ENCODE results near the gene C17orf78.
"Not testable (repeated sequence)": the region's sequence is repeated elsewhere in the genome, so short reads cannot be mapped to it uniquely, and the experiment has no call there.

Gene C17orf78

GRCh38 chr17:37388266-37388665 is 12.5 kb downstream of the C17orf78 start:
- DNase-seq, result no peak

GRCh38 chr17:37389160-37389559 is 13.4 kb downstream of the C17orf78 start:
- DNase-seq, result no peak

GRCh38 chr17:37391146-37391545 is 15.4 kb downstream of the C17orf78 start:
- no peak for DNase-seq

- DNase-seq, result no peak
These were observed 16.3 kb downstream of the C17orf78 start for GRCh38 chr17:37392024-37392590.

- DNase-seq, result no peak
These were observed 17.6 kb downstream of the C17orf78 start for GRCh38 chr17:37393352-37393751.

GRCh38 chr17:37399265-37399803 is 23.5 kb downstream of the C17orf78 start:
- no peak for DNase-seq

- DNase-seq, result no peak
These were observed 24.7 kb downstream of the C17orf78 start for GRCh38 chr17:37400505-37400904.

GRCh38 chr17:37405522-37405921 is 29.7 kb downstream of the C17orf78 start:
- DNase-seq, result not testable (repeated sequence)

GRCh38 chr17:37405955-37406634 is 30.3 kb downstream of the C17orf78 start:
- no peak for DNase-seq

GRCh38 chr17:37406635-37407461 is 31.1 kb downstream of the C17orf78 start, which contains the start of the genes ACACA and TADA2A:
ACACA (minus strand) TSS chr17:37406836; CDS start chr17:37406299, 537 bp downstream.
TADA2A (plus strand) TSS chr17:37406886; CDS start chr17:37411366, 4,480 bp downstream.
- DNase-seq, result peak; percentile 78

GRCh38 chr17:37408145-37408479 is 32.3 kb downstream of the C17orf78 start:
- not testable (repeated sequence) for DNase-seq

GRCh38 chr17:37410357-37410756 is 34.6 kb downstream of the C17orf78 start:
- DNase-seq, result no peak

- no peak for DNase-seq
These were observed 38.2 kb downstream of the C17orf78 start for GRCh38 chr17:37413875-37414519.

- DNase-seq, result no peak
These were observed 42.1 kb downstream of the C17orf78 start for GRCh38 chr17:37417852-37418251.

- DNase-seq, result no peak
These were observed 47.3 kb downstream of the C17orf78 start for GRCh38 chr17:37422971-37423625.

- no peak for DNase-seq
These were observed 49.5 kb downstream of the C17orf78 start for GRCh38 chr17:37425268-37425667.

- no peak for DNase-seq
These were observed 53.3 kb downstream of the C17orf78 start for GRCh38 chr17:37429039-37429438.

- no peak for DNase-seq
These were observed 53.7 kb downstream of the C17orf78 start for GRCh38 chr17:37429453-37429852.

GRCh38 chr17:37430051-37430627 is 54.4 kb downstream of the C17orf78 start:
- DNase-seq, result no peak

- DNase-seq, result no peak
These were observed 56.9 kb downstream of the C17orf78 start for GRCh38 chr17:37432671-37433070.

- no peak for DNase-seq
These were observed 62.4 kb downstream of the C17orf78 start for GRCh38 chr17:37438141-37438540.

- no peak for DNase-seq
These were observed 64.6 kb downstream of the C17orf78 start for GRCh38 chr17:37440424-37440823.
